Measurements from ENCODE around the gene FAM53B.

Gene FAM53B

DNA sequence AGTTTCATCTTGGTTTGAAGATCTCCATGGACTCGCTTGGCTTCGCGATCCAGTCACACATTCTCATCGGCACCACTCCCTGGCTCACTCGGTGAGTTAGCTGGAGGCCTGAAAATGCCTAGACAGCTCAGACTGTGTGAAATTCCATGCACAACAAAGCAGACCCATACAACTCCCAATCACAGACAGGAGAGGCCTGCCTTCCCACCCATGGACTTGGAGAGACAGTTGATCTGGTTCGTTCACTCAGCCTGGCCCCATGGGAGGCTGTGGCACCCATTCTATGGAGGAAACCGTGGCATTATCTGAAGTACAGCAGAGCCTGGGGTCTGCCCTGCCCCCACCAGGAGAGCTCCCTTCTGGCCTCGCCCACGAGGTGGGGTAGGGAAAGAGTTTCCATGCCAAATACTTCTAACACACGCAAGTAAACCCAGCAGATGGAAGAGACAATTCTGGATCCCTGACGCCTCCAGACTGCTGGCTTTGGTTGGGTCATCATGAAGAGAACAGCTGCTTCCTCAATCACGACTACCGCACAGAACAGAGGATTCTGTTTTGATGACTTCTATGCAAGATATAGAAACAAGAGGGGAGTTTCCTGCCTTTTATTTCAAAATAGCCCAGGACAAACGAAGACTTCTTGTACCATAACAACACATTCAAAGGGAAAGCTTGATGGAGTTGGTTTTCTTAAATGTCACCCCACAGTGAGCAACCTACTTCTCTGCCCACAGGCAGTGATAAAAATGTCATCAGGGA, 15.9 kb downstream of the FAM53B start:
- no peak for DNase-seq (ENCODE audit: low spot score)

DNA sequence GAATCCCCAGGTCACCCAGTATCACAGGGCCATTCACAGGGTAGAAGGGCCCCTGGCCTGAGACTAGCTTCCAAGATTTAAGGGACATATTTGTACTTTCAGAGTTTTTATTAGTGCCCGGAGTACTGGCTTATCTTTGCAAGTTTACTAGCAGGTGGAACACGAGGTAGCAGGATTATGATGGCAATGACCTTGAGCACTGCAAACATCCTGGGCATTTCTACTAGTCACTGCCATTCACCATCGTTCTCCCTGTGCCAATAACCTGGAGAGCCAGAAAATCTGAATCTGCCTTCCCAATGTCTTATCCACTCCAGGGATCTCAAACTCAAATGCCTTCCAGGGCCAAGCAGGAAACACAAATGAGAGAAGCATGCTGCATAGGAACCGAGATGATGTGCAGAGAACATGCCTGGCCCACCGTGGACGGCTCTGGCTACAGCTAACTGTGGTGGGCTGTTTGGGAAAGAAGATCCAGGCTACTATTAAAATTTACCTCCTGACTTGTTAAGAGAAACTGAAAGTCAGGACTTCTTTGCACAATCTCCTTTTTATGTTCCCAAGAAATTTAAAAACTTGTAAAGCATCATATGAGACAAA, 16.7 kb downstream of the FAM53B start:
- DNase-seq (ENCODE audit: low spot score) = no peak

DNA sequence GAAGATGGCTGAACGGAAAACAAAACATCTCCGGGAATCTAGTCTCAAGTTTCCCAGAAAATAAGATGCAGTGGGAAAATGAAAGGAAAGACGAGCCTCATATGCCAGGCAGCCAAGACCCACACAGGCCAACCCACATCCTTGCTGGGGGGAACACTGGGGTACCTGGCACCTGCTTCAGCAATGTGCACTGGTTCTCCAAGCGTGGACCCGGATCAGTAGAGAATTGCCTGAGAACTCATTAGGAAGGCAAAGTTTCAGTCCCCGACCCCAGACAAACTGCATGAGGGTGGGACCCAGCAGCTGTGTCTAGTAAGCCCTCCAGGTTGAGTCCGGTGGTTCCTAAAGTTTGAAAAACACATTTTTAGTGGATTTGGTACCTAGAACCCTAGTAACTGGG, 18.4 kb downstream of the FAM53B start:
- DNase-seq (ENCODE audit: low spot score) = no peak

DNA sequence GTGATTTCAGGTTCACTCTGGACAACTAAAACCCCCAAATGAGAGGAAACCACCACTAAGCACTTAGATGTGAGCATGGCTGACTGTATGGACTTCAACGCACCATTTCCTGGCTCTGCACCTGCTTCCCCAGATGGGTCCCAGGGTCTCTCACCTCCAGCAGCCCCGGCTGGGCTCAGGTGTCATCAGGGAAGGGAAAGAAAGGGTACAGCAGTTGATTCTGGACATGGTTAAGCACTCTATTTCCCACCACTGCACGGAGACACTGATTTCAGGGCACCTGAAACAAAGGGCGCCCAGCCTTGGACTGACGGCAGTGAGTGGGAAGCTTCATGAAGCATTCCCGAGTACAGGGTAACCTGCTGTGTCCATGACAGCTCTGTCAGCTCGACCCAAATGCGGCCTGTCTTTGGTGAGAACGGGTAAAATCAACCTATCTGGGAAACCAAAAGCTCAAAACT, 19.0 kb downstream of the FAM53B start:
- DNase-seq (ENCODE audit: low spot score) = no peak

DNA sequence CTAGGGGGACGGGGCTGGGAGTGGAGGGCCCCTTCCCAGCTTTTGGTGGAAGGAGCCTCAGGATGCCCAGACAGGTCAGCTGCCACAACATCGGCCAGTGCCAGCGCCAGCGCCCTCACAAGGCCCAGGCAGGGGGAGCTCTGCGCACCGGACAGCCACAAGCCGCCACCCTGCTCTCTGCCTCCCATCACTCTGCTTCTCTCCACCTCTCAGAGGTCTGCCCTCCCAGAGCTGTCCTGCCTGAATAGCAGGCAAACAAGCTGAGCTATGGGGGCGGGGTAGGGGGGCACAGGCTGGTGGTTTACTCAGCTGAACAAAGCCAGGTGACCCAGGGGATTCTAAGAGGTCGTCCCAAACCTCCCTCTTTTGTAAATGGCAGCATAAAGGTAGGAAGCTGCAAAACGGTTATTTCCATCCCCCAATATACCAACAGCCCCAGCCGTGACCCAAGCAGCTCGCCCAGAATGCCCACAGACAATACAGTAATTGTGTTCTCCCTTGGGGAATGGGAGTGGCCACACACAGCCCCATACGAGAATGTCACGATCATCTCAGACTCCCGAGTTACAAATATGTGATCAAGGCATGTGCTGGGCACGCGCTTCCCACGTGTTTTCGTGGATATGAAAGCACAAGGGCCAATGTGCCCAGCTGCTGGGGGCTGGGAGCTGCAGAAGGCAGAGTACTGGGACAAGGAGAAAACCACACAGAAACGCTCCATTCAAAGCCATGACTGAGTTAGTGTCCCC, 19.7 kb downstream of the FAM53B start:
- DNase-seq (ENCODE audit: low spot score) = no peak

DNA sequence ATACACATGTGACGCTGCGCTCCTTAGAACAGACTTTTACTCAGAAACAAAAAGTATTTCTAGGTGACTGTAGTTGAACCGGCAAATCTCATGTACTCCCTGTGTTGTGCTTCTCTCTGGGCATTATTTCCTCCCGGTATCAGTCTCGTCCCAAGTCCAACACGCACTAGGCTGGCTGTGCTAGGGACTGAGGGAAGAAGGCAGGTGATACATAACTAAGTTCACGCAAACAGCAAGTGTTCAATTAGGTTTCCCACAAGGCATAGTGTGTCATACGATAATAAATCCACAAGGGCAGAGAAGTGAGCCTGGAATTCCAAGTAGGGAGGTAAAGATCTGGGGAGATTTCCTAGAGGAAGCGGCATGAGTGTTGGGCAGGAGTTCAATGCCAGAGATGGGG, 20.4 kb downstream of the FAM53B start:
- no peak for DNase-seq (ENCODE audit: low spot score)

DNA sequence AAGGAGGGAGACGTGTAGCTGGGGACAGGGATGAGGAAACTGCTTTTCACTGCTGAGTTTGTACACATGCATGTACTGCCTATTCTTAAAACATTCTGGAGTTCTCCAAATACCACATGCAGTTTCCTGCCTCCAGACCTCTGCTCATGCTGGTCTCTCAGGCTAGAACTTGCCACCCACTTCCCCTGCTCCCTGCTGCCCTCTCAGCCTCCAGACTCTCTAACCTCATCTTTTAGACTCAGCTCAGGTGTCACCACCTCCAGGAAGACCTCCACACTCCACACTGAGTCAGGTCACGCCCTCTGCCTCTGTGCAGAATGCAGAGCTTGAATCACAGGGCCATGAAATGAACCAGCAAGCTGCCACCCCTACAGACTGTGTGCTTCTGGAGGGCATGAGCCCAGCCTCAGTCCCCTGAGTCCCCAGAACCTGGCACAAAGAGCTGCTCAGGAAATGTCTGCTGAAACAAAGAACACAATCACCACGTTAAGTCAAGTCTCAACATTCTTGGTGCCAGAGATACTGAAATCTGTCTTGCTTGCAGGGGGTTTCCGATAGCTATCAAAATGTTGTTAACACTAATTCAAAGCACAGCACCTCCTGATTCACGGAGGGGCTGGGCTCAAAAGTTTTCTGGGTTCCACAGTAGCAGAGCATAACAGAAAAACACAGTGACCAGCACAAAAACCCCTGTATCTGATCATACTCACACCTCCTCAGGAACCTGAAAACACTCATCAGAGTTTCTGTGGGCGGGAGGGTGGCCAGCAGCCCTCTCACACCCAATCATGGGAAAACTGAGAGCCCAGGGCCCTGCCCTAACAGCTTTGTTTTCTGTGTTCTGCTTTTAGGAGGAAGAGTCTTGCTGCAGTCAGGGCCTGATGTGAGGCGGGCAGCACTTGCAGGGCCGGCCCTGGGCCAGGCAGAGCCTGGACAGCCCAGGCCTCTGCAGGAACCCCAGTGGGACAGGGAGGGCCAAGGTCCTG, 21.1 kb downstream of the FAM53B start:
- no peak for DNase-seq (ENCODE audit: low spot score)

- no peak for DNase-seq (ENCODE audit: low spot score)
Measured at GRCh38 chr10:124721330-124722045, 22.7 kb downstream of the FAM53B start.

GRCh38 chr10:124719213-124719851, 24.8 kb downstream of the FAM53B start:
- no peak for DNase-seq (ENCODE audit: low spot score)

DNA sequence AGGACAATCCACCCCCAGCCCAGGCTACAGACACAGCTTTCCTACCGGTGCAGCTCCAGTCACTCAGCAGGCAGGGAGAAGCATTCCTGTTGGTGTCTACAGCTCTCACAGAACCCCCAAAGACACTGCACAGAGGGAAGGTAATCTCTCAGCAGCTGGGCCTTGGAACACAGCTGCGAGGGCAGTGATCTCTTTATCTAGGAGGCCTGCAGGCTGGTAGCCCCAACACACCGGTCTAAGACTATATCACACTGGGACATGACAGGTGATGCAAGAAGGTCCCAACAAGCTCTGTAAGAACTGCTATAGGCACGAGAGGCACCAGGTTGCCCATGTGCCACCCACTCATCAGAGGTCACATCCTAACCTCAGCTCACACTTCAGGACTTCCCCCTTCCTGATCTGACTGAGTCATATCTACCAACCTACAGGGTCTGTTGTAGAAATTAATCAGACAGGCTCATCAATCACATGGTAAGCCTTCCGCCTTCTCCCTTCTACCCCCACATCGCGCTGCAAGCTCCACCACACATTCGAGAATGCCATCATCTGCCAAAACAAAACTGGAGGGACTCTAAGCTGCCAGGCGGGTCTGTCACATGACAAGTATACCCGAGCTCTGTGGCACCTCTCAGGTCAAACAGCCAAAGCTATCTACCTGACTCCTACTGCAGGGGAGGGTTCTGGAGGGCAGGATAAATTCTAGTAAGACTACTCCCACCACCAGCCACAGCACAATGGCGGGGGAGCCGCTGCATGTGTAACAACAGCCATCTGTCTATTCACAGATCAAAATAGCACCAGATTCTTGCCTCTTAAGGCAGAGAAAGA, 26.1 kb downstream of the FAM53B start:
- DNase-seq (ENCODE audit: low spot score) = no peak

GRCh38 chr10:124717041-124717757, 27.0 kb downstream of the FAM53B start:
- no peak for DNase-seq (ENCODE audit: low spot score)

- no peak for DNase-seq (ENCODE audit: low spot score)
Measured at GRCh38 chr10:124716369-124716768, 27.8 kb downstream of the FAM53B start.

GRCh38 chr10:124715439-124715838, 28.7 kb downstream of the FAM53B start:
- DNase-seq (ENCODE audit: low spot score) = no peak

- no peak for DNase-seq (ENCODE audit: low spot score)
Measured at GRCh38 chr10:124713679-124714255, 30.4 kb downstream of the FAM53B start.

- no peak for DNase-seq (ENCODE audit: low spot score)
Measured at GRCh38 chr10:124712704-124713407, 31.3 kb downstream of the FAM53B start.

GRCh38 chr10:124711145-124711544, 33.0 kb downstream of the FAM53B start:
- DNase-seq (ENCODE audit: low spot score) = no peak

- DNase-seq (ENCODE audit: low spot score) = no peak
Measured at GRCh38 chr10:124710266-124710881, 33.8 kb downstream of the FAM53B start.

GRCh38 chr10:124709861-124710260, 34.3 kb downstream of the FAM53B start:
- no peak for DNase-seq (ENCODE audit: low spot score)

Data from RKO (cell line).